Glutamatergic neuron (in vitro differentiated cells): ENCODE measurements around the gene RASSF6. TPM values are rescaled to one million over a fixed set of nuclear protein-coding genes. Genes with fewer than 3 reads are reported as not detected.

Experiments
- DNase-seq: peaks from one replicate; pipeline ENCODE4 v3.0.0; 2022
- H3K27ac Mint-ChIP-seq: one replicate; pipeline ENCODE4 v1.8.0; 2020; ENCODE audit warnings: mild to moderate bottlenecking, mixed read lengths, inconsistent platforms; ENCODE audit not compliant: unreplicated experiment
- H3K27me3 Mint-ChIP-seq: one replicate; pipeline ENCODE4 v1.8.0; 2020; ENCODE audit warnings: mild to moderate bottlenecking, moderate library complexity, mixed read lengths, inconsistent platforms; ENCODE audit not compliant: unreplicated experiment
- H3K36me3 Mint-ChIP-seq: one replicate; pipeline ENCODE4 v1.8.0; 2020; ENCODE audit warnings: mild to moderate bottlenecking, mixed read lengths, inconsistent platforms; ENCODE audit not compliant: unreplicated experiment
- H3K4me1 Mint-ChIP-seq: one replicate; pipeline ENCODE4 v1.8.0; 2020; ENCODE audit warnings: mild to moderate bottlenecking, low read depth, mixed read lengths, inconsistent platforms; ENCODE audit not compliant: unreplicated experiment
- H3K4me3 Mint-ChIP-seq: one replicate; pipeline ENCODE4 v1.8.0; 2020; ENCODE audit warnings: mild to moderate bottlenecking, mixed read lengths, inconsistent platforms; ENCODE audit not compliant: unreplicated experiment
- H3K9me3 Mint-ChIP-seq: one replicate; pipeline ENCODE4 v1.8.0; 2020; ENCODE audit warnings: mild to moderate bottlenecking, moderate library complexity, mixed read lengths, inconsistent platforms; ENCODE audit not compliant: unreplicated experiment
- total RNA-seq: library from RNA; stranded (reverse); fragmentation: NEBNext Ultra II Directional; extraction: Animal tissue kit (Norgen Biotek cat#: 25700); gene quantifications from one replicate; pipeline ENCODE4 v1.2.1, GENCODE V29; 2021; ENCODE audit not compliant: unreplicated experiment
- TF ChIP-seq, protein P1 (sequence below): fragments of 200-600 bp; sonication (generic); IDR thresholded peaks from one replicate; pipeline ENCODE4 v1.5.0; 2021; ENCODE audit not compliant: partially characterized antibody, unreplicated experiment

RASSF6 gene
- total RNA-seq, 1 donor from 2014 or later = not detected

DNA sequence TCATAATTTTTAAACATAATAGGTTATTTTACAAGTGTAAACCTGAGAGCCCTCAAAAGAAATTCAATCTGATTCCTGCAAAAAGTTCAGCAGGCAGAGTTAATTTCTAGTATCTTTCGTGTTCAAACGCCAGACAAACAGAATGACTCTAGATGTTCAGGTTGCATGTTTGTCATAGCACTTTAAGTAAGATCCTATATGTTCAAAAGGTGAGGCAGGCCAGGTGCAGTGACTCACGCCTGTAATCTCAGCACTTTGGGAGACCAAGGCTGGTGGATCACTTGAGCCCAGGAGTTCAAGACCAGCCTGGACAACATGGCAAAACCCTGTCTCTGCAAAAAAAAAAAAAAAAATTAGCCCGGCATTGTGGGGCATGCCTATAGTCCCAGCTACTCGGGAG, 1.1 kb upstream of the RASSF6 start:
- H3K27me3 Mint-ChIP-seq = no peaks in the 10 kb centered on the region
- TF ChIP-seq, protein P1, sequence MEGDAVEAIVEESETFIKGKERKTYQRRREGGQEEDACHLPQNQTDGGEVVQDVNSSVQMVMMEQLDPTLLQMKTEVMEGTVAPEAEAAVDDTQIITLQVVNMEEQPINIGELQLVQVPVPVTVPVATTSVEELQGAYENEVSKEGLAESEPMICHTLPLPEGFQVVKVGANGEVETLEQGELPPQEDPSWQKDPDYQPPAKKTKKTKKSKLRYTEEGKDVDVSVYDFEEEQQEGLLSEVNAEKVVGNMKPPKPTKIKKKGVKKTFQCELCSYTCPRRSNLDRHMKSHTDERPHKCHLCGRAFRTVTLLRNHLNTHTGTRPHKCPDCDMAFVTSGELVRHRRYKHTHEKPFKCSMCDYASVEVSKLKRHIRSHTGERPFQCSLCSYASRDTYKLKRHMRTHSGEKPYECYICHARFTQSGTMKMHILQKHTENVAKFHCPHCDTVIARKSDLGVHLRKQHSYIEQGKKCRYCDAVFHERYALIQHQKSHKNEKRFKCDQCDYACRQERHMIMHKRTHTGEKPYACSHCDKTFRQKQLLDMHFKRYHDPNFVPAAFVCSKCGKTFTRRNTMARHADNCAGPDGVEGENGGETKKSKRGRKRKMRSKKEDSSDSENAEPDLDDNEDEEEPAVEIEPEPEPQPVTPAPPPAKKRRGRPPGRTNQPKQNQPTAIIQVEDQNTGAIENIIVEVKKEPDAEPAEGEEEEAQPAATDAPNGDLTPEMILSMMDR = no peak
- H3K36me3 Mint-ChIP-seq = no peaks in the 10 kb centered on the region
- no peak overlapping the region for H3K4me3 Mint-ChIP-seq
- no peaks in the 10 kb centered on the region for H3K4me1 Mint-ChIP-seq
- H3K27ac Mint-ChIP-seq = no peak overlapping the region
- no peaks in the 10 kb centered on the region for H3K9me3 Mint-ChIP-seq
- no peak for DNase-seq

DNA sequence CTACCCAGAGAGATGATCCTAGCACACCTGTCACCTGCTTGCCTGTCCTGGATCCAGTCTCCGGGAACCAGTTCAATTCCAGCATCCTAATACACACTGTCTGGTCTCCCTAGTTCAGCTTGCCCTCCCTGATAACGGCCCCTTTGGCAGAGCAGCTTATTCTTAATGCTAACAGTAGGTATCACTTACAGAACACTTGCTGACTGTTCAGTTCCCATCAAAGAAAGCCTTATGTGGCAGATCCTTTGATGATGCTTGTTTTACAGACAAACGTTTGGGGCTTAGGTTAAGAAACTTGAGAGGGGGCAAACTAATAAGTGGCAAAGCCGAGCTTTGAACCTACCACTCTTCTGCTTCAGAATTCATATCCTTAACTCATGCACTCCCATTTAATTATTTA, 890 bp downstream of the RASSF6 start:
- TF ChIP-seq, protein P1 = no peak
- Mint-ChIP-seq H3K4me1 (no peaks in the 10 kb centered on the region), H3K27me3 (peaks cover 1% of the 10 kb centered on the region), H3K4me3 (no peak overlapping the region), H3K27ac (no peak overlapping the region), H3K36me3 (no peaks in the 10 kb centered on the region), H3K9me3 (no peaks in the 10 kb centered on the region)
- no peak for DNase-seq

DNA sequence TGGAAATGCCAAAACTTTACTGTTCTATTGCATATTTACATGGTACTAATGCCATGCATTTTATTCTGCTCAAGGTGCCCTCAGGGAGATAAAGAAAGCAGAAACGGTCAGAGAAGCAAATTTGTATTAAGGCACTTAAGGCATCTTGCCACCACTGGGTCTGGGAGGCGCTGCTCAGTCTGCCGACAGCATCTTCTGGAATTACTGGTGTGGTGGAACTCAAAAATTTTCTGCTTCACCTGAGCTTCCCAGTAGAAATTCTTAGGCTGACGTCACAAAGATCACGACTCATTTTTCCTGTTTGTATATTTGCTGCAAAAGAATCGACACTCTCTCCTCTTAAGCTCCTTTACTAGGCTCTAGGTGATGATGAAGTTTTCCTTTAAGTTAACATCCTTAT, 3.0 kb downstream of the RASSF6 start:
- H3K4me1 Mint-ChIP-seq = no peaks in the 10 kb centered on the region
- TF ChIP-seq, protein P1 = no peak
- peaks cover 1% of the 10 kb centered on the region for H3K27me3 Mint-ChIP-seq
- H3K36me3 Mint-ChIP-seq = no peaks in the 10 kb centered on the region
- H3K4me3 Mint-ChIP-seq = no peak overlapping the region
- no peak overlapping the region for H3K27ac Mint-ChIP-seq
- H3K9me3 Mint-ChIP-seq = no peaks in the 10 kb centered on the region
- no peak for DNase-seq

DNA sequence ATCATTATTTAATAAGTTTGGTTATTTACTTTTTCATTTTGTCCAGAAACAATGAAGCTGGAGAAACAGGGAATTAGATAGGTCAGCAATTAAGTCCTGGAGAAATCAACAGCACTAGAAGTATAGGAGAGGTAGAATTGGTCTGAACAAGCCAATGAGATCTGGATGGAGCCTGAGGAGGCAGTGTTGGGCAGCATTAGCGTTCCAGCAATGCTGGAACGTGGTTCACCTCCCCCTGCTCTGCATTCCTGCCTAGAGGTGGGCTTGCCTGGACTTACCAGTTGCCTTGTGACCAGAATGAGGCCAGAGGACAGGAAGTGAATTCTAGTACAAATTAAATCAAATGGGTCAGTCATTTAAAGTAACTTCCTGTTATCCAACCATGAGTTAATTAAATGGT, 4.6 kb downstream of the RASSF6 start:
- Mint-ChIP-seq H3K27ac (no peak overlapping the region), H3K27me3 (peaks cover 3% of the 10 kb centered on the region), H3K4me3 (no peak overlapping the region), H3K4me1 (no peaks in the 10 kb centered on the region), H3K36me3 (no peaks in the 10 kb centered on the region), H3K9me3 (no peaks in the 10 kb centered on the region)
- no peak for DNase-seq
- TF ChIP-seq, protein P1 = no peak

DNA sequence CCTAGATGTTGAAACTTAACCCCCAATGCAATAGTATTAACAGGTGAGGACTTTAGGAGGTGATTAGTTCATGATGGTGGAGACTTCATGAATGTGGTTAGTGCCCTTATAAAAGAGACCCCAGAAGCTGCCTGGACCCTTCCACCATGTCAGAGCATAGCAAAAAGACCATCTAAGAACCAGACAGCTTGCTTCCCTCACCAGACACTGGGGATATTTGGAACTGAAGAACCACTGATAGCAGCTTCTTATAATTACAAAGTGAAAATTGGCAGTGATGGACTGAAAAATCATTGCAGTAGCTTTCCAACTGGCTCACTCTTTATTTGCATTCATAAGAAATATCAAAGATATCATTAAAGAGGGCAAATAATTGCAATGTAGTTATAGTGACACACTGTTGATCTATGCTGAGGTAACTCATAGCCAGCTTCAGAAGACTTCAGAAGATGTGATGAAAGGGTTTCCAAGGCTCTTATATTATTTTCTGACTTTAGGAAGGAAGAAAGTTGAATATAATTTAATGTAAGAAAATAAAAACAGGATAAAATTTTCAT, 5.8 kb downstream of the RASSF6 start:
- no peak for DNase-seq
- H3K9me3 Mint-ChIP-seq = no peaks in the 10 kb centered on the region
- peaks cover 3% of the 10 kb centered on the region for H3K27me3 Mint-ChIP-seq
- H3K27ac Mint-ChIP-seq = no peak overlapping the region
- no peaks in the 10 kb centered on the region for H3K4me1 Mint-ChIP-seq
- TF ChIP-seq, protein P1 = no peak
- H3K4me3 Mint-ChIP-seq = no peak overlapping the region
- no peaks in the 10 kb centered on the region for H3K36me3 Mint-ChIP-seq
